Medulla oblongata (tissue), 1 donor: ENCODE measurements around the gene MGMT.
A peak's percentile ranks its signal among the peaks of the same experiment; 100 is the strongest.

Experiments
- DNase-seq: peaks from one replicate; pipeline ENCODE4 v3.0.0-alpha.2; 2015; ENCODE audit errors: extremely low spot score

MGMT gene

GRCh38 chr10:129689671-129690071 lies 222.6 kb downstream of the MGMT start:
- DNase-seq, result no peak

GRCh38 chr10:129690248-129691070 lies 223.4 kb downstream of the MGMT start:
- peak; percentile 10 for DNase-seq

- no peak for DNase-seq
Observed at GRCh38 chr10:129692695-129693094, 225.7 kb downstream of the MGMT start.

- DNase-seq, result no peak
Observed at GRCh38 chr10:129693382-129693781, 226.3 kb downstream of the MGMT start.

GRCh38 chr10:129694184-129694583 lies 227.1 kb downstream of the MGMT start:
- no peak for DNase-seq

- DNase-seq, result peak; percentile 77
Observed at GRCh38 chr10:129694691-129695243, 227.7 kb downstream of the MGMT start.

GRCh38 chr10:129695671-129696070 lies 228.6 kb downstream of the MGMT start:
- no peak for DNase-seq

GRCh38 chr10:129696636-129697035 lies 229.6 kb downstream of the MGMT start:
- no peak for DNase-seq

GRCh38 chr10:129697463-129698247 lies 230.6 kb downstream of the MGMT start:
- DNase-seq, result no peak

GRCh38 chr10:129699722-129700340 lies 232.8 kb downstream of the MGMT start:
- DNase-seq, result no peak

- no peak for DNase-seq
Observed at GRCh38 chr10:129702605-129703004, 235.6 kb downstream of the MGMT start.

GRCh38 chr10:129703287-129704137 lies 236.5 kb downstream of the MGMT start:
- no peak for DNase-seq

- no peak for DNase-seq
Observed at GRCh38 chr10:129704225-129704624, 237.2 kb downstream of the MGMT start.

GRCh38 chr10:129704786-129705525 lies 237.9 kb downstream of the MGMT start:
- no peak for DNase-seq

- no peak for DNase-seq
Observed at GRCh38 chr10:129705676-129706075, 238.6 kb downstream of the MGMT start.

- no peak for DNase-seq
Observed at GRCh38 chr10:129706081-129706480, 239.0 kb downstream of the MGMT start.

- DNase-seq, result no peak
Observed at GRCh38 chr10:129706523-129706922, 239.5 kb downstream of the MGMT start.

GRCh38 chr10:129707406-129708388 lies 240.7 kb downstream of the MGMT start:
- DNase-seq, result no peak

GRCh38 chr10:129709101-129709500 lies 242.1 kb downstream of the MGMT start:
- no peak for DNase-seq
